ACC112 (cell line): ENCODE data around the gene NPPA.

Experiments
- H2AFZ ChIP-seq: fragments of 200-600 bp; sonication (generic); one replicate; pipeline ENCODE4 v1.6.0; 2017; ENCODE audit warnings: antibody characterized with exemption, low read length; ENCODE audit not compliant: unreplicated experiment
- H3K27ac ChIP-seq: fragments of 200-600 bp; sonication (generic); 2 replicates; pipeline ENCODE4 v1.5.1; 2014; ENCODE audit warnings: low read depth, mild to moderate bottlenecking, antibody characterized with exemption, low read length, moderate library complexity
- H3K27me3 ChIP-seq: fragments of 200-600 bp; sonication (generic); 2 replicates; pipeline ENCODE4 v1.6.1; 2014; ENCODE audit warnings: mild to moderate bottlenecking, antibody characterized with exemption, low read length, moderate library complexity, mixed read lengths; ENCODE audit not compliant: insufficient read depth
- H3K36me3 ChIP-seq: fragments of 200-600 bp; sonication (generic); 2 replicates; pipeline ENCODE4 v1.6.1; 2016; ENCODE audit warnings: mild to moderate bottlenecking, antibody characterized with exemption, low read length, moderate library complexity, mixed read lengths; ENCODE audit not compliant: insufficient read depth
- H3K4me1 ChIP-seq: fragments of 200-600 bp; sonication (generic); one replicate; pipeline ENCODE4 v1.6.1; 2016; ENCODE audit warnings: low read length, mixed read lengths; ENCODE audit not compliant: insufficient read depth, unreplicated experiment, control insufficient read depth
- H3K4me3 ChIP-seq: fragments of 200-600 bp; sonication (generic); 2 replicates; pipeline ENCODE4 v1.5.1; 2014; ENCODE audit warnings: mild to moderate bottlenecking, low read depth, low read length
- H3K79me2 ChIP-seq: fragments of 200-600 bp; sonication (generic); one replicate; pipeline ENCODE4 v1.6.0; 2016; ENCODE audit warnings: low read length; ENCODE audit not compliant: control insufficient read depth, unreplicated experiment, insufficient read depth

NPPA gene

DNA sequence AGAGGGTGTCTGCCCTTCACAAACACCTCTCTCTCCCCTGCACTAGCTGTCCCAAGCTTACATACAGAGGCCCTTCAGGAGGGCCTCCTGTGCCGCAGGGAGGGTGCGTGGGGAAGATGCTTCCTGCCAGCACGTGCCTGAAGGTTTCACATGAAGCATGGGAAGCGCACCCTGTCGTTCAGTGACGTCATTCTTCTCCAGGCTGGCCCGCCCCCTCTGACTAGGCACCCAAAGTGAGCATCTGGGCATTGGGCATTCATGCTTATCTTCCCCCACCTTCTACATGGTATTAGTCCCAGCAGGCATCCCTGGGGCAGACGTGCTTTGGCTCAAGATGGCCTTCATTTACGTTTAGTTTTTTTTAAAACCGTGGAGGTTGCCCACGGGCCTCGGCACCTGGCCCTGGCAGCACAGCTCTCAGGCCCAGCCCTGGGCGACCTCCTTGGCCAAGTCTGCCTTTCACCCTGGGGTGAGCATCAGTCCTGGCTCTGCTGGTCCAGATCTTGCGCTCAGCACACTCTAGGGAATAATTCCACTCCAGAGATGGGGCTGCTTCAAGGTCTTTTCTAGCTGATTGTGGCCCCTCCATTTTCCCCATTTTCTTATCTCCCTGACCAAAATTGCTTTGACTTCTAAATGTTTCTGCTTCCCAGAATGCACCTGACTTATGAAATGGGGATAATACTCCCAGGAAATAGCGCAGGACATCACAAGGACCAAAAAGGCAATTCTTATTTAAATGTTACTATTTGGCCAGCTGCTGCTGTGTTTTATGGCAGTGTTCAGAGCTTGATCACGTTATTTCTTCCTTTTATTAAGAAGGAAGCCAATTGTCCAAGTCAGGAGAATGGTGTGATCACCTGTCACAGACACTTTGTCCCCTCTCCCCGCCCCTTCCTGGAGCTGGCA is 6.1 kb downstream of the NPPA start:
- peaks cover 22% of the 10 kb centered on the region; the same call in 1 of the 2 replicates for H3K36me3 ChIP-seq
- no peak overlapping the region for H3K27ac ChIP-seq
- H3K4me3 ChIP-seq: no peak overlapping the region
- no peaks in the 10 kb centered on the region for H3K79me2 ChIP-seq
- H2AFZ ChIP-seq: no peak overlapping the region
- H3K27me3 ChIP-seq: no peaks in the 10 kb centered on the region
- no peaks in the 10 kb centered on the region for H3K4me1 ChIP-seq

DNA sequence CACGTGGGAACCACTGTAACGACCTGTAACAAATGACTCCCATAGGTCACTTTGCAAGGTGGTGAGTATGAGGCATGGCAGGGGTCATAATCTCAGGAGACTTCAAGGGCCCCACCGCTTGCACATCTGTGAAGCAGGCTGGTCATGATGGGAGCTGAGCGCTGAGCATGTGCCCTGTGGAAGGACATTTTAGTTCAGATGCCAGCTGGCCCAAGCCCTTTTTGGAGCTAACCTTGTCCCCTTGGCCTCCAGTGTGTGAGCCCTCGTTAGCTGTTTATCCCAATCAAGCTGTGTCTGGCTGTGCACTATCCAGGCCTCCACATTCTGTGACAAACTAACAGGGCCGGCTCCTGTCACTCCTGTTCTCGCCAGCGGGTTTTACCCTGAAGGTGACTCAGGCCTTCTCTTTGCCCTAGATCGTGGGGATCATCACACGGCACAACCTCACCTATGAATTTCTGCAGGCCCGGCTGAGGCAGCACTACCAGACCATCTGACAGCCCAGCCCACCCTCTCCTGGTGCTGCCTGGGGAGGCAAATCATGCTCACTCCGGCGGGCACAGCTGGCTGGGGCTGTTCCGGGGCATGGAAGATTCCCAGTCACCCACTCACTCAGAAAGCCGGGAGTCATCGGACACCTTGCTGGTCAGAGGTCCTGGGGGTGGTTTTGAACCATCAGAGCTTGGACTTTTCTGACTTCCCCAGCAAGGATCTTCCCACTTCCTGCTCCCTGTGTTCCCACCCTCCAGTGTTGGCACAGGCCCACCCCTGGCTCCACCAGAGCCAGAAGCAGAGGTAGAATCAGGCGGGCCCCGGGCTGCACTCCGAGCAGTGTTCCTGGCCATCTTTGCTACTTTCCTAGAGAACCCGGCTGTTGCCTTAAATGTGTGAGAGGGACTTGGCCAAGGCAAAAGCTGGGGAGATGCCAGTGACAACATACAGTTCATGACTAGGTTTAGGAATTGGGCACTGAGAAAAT is 7.6 kb downstream of the NPPA start:
- Histone ChIP-seq H3K4me1 (no peaks in the 10 kb centered on the region), H3K36me3 (peaks cover 20% of the 10 kb centered on the region; the same call in 1 of the 2 replicates), H3K27ac (no peak overlapping the region), H3K4me3 (no peak overlapping the region), H3K27me3 (no peaks in the 10 kb centered on the region), H3K79me2 (no peaks in the 10 kb centered on the region), H2AFZ (no peak overlapping the region)

DNA sequence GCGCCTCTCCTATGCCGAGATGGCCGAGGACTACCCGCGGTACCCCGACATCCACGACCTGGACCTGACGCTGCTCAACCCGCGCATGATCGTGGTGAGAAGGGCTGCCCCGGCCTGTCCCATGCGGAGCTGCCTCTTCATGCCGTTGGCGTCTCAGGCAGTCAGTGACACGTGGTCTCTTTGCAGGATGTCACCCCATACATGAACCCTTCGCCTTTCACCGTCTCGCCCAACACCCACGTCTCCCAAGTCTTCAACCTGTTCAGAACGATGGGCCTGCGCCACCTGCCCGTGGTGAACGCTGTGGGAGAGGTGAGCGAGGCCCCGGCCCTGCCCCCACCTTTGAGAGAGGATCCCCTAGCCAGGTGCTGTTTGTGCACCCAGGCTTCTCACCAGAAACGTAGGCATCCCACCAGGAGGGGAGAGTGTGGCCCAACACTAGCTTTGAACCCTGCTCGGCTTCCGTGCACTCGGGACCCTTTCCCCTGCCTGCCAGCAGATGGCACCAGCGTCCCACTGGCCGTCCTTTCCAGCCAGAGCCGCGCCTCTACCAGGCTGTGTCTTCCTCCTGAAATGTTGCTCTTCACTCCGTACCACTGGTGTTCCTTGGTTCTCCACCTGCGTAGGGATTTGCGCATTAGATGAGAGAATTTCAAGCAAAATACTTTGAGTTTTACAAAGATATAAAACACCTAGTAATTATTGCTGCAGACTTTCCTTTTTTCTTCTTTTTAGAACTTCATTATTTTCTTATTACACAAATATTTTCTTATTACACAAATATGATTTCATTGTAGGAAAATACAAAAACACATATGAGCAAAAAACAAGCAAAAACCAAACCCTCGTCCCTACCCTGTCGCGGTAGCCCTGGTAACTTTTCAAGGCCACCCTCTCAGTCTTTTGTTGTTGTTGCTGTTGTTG is 9.0 kb downstream of the NPPA start:
- H3K36me3 ChIP-seq: peaks cover 15% of the 10 kb centered on the region; the same call in 1 of the 2 replicates
- H2AFZ ChIP-seq: no peak overlapping the region

DNA sequence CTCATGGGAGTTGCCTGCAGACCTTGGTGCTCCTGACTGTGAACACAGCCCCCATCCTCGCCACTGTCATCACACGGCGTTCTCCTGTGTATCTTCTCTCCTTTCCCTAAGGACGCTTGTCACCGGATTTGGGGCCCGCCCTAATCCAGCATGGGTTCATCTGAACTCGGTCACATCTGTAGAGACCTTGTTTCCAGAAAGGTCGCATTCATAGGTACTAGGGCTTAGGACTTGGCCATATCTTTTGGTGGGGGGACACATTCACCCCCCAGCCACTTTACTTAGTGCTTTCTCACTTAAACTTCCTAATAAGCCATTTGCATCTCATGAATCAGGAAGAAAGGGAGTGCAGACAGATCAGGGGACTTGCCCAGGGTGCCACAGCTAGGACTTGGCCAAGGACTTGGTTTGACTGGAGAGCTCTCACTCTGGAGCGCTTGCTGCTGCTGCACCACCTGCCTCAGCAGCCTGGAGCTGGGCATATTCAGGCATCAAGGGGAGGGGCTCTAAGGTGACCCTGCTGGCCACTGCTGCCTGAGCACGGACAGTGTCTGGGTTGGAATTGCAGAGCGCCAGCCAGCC is 9.7 kb downstream of the NPPA start:
- Histone ChIP-seq H3K4me1 (no peaks in the 10 kb centered on the region), H3K27ac (no peak overlapping the region), H2AFZ (no peak overlapping the region), H3K79me2 (no peaks in the 10 kb centered on the region), H3K36me3 (peaks cover 15% of the 10 kb centered on the region; the same call in 1 of the 2 replicates), H3K27me3 (no peaks in the 10 kb centered on the region), H3K4me3 (no peak overlapping the region)

More for the DNA sequence above, 9.0 kb downstream of the NPPA start:
- Histone ChIP-seq H3K4me3 (no peak overlapping the region), H3K4me1 (no peaks in the 10 kb centered on the region), H3K79me2 (no peaks in the 10 kb centered on the region), H3K27me3 (no peaks in the 10 kb centered on the region), H3K27ac (no peak overlapping the region)

DNA sequence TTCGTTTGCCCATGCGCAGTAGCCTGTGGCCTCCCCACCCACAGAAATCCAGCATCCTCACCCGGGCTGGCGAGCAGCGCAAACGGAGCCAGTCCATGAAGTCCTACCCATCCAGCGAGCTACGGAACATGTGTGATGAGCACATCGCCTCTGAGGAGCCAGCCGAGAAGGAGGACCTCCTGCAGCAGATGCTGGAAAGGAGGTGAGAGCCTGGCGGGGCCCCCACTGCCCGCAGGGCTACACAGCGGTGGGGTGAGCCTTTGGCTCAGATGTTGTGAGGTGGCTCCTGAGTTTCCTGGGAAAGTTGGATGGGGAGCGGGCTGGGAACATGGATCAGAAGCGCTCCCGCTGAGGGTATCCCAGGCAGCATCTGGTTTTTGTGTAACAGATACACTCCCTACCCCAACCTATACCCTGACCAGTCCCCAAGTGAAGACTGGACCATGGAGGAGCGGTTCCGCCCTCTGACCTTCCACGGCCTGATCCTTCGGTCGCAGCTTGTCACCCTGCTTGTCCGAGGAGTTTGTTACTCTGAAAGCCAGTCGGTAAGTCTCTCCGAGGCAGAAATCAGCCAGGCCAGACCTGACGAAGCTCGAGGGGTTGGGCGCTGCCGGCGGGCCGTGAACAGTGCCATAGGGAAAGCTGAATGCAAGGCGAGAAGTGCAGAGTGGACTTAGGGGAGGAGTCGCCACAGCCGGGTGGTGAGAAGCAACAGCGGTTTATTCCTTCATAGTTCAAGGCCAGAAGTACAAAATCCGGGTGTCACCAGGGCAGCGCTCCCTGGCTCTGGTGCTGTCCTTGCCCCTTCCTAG is 10.4 kb downstream of the NPPA start:
- no peak overlapping the region for H2AFZ ChIP-seq
- no peaks in the 10 kb centered on the region for H3K27me3 ChIP-seq
- no peaks in the 10 kb centered on the region for H3K79me2 ChIP-seq
- no peak overlapping the region for H3K27ac ChIP-seq
- H3K4me1 ChIP-seq: no peaks in the 10 kb centered on the region
- no peak overlapping the region for H3K4me3 ChIP-seq
- peaks cover 15% of the 10 kb centered on the region; the same call in 1 of the 2 replicates for H3K36me3 ChIP-seq

DNA sequence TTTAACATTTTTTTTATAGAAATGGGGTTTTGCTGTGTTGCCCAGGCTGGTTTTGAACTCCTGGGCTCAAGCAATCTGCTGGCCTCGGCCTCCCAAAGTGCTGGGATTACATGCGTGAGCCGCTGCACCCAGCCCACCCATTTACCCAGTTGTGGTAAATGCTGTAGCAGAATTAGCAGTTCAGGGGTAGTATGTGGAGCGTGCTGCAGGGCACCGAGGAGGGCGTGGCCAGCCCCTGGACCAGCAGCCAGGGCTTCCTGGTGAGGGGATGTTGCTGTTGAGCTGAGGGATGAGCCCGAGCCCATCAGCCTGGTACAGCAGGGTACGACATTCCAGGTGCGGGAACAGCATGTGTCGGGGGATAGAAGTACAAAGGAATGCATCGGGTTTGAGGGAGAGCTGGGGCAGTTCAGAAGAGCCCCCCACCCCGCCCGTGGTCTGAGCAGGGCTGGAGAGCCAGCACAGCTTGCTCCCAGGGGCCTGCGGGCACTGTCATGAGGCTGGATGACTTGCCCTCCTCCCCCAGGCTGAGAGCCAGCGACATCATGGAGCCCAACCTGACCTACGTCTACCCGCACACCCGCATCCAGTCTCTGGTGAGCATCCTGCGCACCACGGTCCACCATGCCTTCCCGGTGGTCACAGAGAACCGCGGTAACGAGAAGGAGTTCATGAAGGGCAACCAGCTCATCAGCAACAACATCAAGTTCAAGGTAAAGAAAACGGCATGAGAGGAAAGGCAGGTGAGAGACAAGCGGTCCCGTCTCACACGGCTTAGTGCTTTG is 11.9 kb downstream of the NPPA start:
- no peak overlapping the region for H3K27ac ChIP-seq
- 0 out of 2 replicates have a peak, but pooled peaks cover 6% of the 10 kb centered on the region for H3K36me3 ChIP-seq
- no peak overlapping the region for H3K4me3 ChIP-seq
- H2AFZ ChIP-seq: no peak overlapping the region
- H3K27me3 ChIP-seq: no peaks in the 10 kb centered on the region
- no peaks in the 10 kb centered on the region for H3K79me2 ChIP-seq
- no peaks in the 10 kb centered on the region for H3K4me1 ChIP-seq

DNA sequence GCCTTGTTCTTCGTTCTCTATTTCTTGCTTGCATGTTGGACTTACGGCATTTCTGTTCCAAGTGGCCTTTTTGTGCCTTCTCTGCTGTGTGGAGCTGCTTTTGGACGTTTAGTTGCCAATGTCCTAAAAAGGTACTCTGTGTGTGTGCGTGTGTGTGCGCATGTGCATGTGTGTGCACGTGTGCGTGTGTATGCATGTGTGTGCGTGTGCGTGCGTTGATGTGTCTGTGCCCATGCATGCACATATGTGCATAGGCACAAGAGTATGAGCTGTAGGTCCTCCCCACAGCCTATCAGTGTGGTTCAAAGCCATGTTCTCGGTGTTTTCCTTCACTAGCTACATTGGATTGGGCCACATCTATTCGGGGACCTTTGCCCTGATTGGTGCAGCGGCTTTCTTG is 13.7 kb downstream of the NPPA start:
- H3K27me3 ChIP-seq: no peaks in the 10 kb centered on the region
- H3K79me2 ChIP-seq: no peaks in the 10 kb centered on the region
- no peak overlapping the region for H2AFZ ChIP-seq
- H3K4me1 ChIP-seq: no peaks in the 10 kb centered on the region
- H3K36me3 ChIP-seq: 0 out of 2 replicates have a peak, but pooled peaks cover 7% of the 10 kb centered on the region
- no peak overlapping the region for H3K4me3 ChIP-seq
- no peak overlapping the region for H3K27ac ChIP-seq

DNA sequence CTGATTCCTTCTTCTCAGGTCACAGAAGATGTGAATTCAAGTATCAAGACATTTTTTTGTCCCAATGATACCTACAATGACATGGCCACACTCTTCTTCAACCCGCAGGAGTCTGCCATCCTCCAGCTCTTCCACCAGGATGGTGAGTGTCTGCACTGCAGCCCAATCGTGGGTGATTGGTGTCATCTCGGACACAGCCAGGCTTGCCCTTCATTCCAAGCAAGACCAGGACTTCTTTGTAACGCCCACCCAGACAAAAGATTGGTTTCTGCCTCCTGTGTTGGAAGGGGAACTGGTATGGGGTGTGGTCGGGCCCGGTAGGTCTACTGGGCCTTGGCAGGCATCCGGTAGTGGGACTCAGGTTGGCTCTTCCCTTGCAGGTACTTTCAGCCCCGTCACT is 14.1 kb downstream of the NPPA start:
- no peaks in the 10 kb centered on the region for H3K27me3 ChIP-seq
- H3K4me1 ChIP-seq: no peaks in the 10 kb centered on the region
- H2AFZ ChIP-seq: no peak overlapping the region
- no peaks in the 10 kb centered on the region for H3K79me2 ChIP-seq
- 0 out of 2 replicates have a peak, but pooled peaks cover 10% of the 10 kb centered on the region for H3K36me3 ChIP-seq
- no peak overlapping the region for H3K4me3 ChIP-seq
- no peak overlapping the region for H3K27ac ChIP-seq
